22Rv1 (cell line): Measurements from ENCODE around the gene KLF3.

Experiments
- ZFX ChIP-seq: fragments of 450-650 bp; IDR thresholded peaks from 2 replicates; pipeline ENCODE4 v1.6.1; 2017; ENCODE audit warnings: antibody characterized with exemption, borderline replicate concordance
- TF ChIP-seq, protein P1 (sequence below): fragments of 450-650 bp; IDR thresholded peaks from 2 replicates; pipeline ENCODE4 v1.5.1; 2017; ENCODE audit warnings: mild to moderate bottlenecking

DNA sequence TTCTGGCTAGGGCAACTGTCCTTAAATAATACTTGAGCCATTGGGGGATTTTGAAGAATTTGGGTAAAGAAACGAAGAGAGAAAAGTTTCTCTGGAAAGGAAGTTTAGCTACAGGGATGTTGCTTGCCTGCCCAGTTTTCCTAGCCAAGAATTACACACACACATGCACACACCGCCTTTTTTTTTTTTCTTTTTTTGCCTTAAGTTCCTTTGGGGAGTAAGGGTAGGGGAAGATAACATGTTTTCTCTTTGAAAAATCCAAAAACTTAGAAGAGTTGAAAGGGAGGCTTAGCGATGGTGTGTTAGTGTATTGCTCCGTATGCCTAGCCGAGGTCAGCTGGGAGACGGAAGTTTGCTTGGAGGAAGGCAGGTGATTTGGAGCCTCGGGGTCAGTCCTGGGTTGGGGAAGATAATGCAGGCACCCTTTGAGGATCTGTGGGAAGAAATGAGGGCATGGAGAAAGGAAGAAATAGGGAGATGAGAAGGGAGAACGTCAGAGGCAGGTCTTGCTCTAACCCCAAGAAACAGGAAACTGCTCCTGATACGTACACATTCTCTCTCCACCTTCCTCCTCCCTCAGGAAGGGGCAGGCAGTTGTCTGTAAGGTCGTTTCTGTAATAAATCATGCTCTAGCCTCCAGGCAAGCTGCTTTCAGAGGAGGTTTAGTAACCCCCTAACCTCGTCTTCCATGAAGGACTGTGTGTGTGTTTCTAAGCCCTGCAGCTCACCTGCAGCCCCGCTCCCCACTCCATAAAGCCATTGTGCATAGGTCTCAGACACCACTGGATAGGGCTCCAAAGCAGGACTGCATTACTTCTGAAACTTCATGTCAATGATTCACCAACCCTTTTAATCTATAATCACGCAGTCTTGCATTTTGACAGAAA, 10.5 kb downstream of the KLF3 start:
- TF ChIP-seq, protein P1, sequence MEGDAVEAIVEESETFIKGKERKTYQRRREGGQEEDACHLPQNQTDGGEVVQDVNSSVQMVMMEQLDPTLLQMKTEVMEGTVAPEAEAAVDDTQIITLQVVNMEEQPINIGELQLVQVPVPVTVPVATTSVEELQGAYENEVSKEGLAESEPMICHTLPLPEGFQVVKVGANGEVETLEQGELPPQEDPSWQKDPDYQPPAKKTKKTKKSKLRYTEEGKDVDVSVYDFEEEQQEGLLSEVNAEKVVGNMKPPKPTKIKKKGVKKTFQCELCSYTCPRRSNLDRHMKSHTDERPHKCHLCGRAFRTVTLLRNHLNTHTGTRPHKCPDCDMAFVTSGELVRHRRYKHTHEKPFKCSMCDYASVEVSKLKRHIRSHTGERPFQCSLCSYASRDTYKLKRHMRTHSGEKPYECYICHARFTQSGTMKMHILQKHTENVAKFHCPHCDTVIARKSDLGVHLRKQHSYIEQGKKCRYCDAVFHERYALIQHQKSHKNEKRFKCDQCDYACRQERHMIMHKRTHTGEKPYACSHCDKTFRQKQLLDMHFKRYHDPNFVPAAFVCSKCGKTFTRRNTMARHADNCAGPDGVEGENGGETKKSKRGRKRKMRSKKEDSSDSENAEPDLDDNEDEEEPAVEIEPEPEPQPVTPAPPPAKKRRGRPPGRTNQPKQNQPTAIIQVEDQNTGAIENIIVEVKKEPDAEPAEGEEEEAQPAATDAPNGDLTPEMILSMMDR = no peak
- no peak for TF ChIP-seq ZFX
